CD4-positive, alpha-beta T cell treated with Interleukin-10 for 1 hour (primary cell): Measurements from ENCODE around the gene PANX2.

Experiments used
- DNase-seq: peaks from one replicate; pipeline ENCODE4 v3.0.0-alpha.2; 2020

PANX2 gene

DNA sequence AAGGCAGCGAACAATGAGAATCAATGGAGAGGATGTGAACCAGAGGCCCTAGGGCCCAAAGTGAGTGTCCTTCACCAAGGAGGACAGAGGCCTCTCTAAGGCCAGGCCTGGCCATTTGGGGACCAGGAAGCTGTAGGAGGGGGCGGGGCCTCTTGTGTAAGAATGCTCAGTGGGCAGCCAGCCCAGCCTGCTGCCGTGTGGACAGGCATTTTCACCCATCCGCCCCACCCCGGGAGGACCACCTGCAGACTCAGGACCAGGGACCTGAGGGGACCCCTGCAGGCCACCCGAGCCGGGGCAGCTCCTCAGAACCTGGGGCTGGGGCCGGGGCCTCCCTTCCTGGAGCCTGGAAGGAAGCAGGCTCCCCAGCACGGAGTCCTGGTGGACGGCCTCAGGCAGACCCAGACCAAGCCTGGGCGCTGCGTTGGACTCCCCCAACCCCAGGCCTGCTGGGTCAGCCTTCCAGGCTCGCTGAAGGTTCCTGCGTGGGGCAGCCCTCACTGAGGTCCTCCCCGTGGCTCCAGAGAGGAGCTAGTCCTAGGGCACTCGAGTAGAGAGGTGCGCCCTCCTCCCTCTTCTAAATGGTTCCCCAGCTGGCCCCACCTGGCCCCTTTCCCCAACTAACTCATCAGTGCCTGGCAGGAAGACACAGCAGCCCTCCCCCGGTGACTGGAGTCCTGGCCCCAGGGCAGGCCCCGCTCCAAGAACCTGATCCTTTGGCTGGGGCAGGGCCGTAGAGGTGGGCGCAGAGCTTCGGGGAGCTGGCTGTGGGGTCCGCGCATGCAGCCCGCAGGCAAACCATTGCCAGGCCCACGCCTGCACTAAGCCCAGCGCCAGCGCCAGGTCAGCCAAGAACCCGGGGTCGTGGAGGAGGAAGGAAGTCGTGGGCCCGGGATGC lies 13.7 kb downstream of the PANX2 start:
- no peak for DNase-seq

GRCh38 chr22:50184902-50185374 lies 14.4 kb downstream of the PANX2 start:
- DNase-seq: no peak

DNA sequence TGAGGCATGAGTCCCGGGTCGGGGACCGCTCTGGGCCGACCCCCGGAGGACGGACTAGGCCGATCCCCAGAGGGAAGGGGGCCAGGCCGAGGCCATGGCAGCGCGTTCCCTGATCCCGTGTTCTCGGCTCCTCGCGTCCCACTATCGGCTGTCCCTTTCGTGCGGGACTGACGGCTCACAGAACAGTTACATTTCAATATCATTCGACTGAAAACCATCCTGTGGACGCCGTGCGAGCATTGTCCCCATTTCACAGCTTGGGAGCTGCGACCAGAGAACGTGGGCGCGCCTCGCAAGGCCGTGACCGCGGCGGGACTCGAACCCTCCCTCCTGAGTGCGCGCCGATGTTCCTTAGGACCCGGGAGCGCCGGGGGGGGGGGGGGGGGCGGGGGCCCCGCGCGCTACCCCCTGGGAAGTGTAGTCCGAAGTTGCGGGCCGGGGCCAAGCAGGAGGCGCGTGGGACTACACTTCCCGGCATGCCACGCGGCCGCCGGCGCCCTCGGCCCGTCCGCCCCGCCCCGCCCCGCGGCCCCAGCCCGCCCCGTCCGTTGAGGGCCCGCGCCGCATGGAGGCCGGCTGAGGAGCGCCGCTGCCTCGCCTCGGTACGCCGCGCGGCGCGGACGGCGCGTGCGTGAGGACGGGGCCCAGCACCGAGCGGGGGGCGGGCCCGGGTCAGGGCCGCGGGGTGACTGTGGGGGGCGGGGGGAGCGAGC lies 15.0 kb downstream of the PANX2 start, which contains the start of gene TRABD:
Gene TRABD, plus strand, starts transcription at position 539 of the 713 bp plus-strand sequence. CDS start 7,148 bp downstream, outside the sequence.
- peak; percentile 91 for DNase-seq

DNA sequence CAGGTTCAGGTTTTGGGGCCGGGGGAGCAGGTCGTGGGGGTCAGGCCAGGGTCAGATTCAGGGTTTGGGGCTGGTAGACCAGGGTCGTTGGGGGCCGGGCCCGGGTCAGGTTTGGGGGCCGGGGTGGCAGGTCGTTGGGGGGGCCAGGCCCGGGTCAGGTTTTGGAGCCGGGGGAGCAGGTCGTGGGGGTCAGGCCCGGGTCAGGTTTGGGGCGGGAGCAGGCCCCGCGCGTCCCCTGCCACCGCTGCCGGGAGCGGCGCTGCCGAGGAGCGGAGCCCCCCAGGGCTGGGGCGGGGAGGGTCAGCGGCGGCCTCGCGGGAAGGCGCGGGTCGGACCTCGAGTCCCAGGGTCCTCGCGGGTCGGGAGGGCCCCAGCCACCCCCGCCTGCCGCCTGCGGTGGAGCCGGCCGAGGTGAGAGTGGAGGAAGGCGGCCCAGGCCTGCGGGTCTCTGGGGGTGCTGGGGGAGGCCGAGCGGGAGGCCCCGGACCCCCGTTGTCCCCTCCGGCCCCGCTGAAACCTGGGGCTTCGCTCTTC lies 15.7 kb downstream of the PANX2 start:
- DNase-seq: no peak

DNA sequence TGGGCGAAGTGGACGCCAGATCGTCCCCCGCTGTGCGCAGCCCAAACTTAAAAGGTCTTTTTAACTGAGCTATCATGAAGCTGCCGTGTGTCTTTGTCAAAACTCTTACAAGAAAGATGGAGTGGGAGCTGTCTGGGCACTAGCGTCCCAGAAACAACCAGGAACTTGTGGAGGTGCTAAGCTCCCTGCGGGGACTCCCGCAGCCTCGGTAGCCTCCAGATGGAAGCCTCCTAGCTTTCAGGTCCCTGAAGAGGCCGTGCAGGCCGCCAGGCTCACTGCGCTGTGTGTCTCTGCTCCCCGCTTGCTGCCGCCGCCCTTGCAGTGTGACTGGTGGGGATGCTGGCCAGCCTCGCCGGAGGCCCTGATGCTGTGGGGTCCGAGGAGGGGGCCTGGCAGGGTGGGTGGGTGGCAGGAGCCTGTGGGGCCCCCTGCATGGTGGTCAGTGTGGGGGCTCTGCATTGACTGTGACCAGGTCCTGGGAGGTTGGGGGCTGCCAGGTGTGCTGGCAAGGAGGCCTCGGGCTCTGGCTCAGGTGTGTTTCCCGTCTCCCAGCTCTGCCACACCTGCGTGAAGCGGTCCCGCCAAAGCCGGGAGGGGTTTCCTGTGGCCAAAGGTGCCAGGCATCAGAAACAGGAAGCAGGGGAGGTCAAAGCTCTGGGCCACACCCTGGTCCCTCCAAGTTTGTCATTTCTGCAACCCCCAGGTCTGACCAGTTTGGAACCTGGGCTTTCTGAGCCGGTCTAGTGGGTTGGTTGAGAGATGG lies 16.4 kb downstream of the PANX2 start:
- peak; percentile 41 for DNase-seq

DNA sequence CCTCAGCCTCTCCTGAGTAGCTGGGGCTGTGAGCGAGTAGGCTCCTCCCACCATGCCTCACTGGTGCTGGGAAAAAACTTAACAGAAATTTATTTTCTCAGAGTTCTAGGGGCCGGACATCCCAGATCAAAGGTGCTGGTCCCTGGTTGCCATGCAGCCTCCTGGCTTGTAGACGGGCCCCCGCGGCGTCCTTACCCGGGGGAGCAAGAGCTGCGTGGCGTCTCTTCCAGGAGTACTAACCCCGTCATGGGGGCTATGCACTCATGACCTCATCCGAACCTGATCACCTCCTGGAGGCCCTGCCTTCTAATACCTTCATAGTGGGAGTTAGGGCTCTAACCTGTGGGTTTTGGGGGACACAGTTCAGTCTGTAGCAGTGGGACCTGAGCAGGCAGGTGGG lies 17.8 kb downstream of the PANX2 start:
- no peak for DNase-seq

GRCh38 chr22:50189184-50189848 lies 18.8 kb downstream of the PANX2 start:
- no peak for DNase-seq

- DNase-seq: no peak
Measured at GRCh38 chr22:50189849-50190181, 19.3 kb downstream of the PANX2 start.

- peak; percentile 88 for DNase-seq
Measured at GRCh38 chr22:50190182-50190940, 19.8 kb downstream of the PANX2 start.

GRCh38 chr22:50190941-50191741 lies 20.6 kb downstream of the PANX2 start:
- DNase-seq: peak; percentile 81

- DNase-seq: peak; percentile 65
Measured at GRCh38 chr22:50192436-50193204, 22.1 kb downstream of the PANX2 start.

- no peak for DNase-seq
Measured at GRCh38 chr22:50193621-50194020, 23.1 kb downstream of the PANX2 start.

- DNase-seq: no peak
Measured at GRCh38 chr22:50194037-50194805, 23.7 kb downstream of the PANX2 start.

GRCh38 chr22:50196256-50196655 lies 25.7 kb downstream of the PANX2 start:
- DNase-seq: no peak

DNA sequence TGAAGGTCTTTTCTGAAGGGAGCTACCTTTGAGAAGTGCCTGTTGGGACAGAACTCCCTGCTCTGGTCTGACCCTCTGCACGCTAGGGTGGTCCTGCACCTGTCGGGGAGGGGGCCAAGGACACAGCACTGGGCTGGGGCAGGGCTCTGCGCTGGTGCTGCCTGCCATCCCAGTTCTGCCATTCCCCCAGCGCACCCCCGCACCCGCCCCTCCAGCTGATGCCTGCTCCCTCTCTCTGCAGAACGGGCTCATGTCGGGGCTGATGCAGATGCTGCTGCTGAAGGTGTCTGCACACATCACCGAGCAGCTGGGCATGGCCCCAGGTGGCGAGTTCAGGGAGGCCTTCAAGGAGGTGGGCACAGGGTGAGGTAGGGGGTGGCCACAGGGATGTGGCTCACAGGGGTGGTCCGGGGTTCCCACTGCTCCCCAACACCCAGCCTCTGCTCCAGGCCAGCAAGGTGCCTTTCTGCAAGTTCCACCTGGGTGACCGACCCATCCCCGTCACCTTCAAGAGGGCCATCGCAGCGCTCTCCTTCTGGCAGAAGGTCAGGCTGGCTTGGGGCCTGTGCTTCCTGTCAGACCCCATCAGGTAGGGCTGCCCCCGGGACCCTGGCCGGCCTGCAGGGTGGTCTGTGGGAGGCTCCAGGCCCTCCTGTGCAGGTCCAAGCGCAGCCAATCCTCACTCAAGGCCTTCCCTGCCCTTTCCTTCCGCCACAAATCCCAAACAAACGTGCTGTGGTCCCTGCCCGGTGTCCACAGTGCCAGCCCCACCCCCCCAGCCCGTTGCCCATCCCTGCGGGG lies 26.7 kb downstream of the PANX2 start:
- DNase-seq: no peak

DNA sequence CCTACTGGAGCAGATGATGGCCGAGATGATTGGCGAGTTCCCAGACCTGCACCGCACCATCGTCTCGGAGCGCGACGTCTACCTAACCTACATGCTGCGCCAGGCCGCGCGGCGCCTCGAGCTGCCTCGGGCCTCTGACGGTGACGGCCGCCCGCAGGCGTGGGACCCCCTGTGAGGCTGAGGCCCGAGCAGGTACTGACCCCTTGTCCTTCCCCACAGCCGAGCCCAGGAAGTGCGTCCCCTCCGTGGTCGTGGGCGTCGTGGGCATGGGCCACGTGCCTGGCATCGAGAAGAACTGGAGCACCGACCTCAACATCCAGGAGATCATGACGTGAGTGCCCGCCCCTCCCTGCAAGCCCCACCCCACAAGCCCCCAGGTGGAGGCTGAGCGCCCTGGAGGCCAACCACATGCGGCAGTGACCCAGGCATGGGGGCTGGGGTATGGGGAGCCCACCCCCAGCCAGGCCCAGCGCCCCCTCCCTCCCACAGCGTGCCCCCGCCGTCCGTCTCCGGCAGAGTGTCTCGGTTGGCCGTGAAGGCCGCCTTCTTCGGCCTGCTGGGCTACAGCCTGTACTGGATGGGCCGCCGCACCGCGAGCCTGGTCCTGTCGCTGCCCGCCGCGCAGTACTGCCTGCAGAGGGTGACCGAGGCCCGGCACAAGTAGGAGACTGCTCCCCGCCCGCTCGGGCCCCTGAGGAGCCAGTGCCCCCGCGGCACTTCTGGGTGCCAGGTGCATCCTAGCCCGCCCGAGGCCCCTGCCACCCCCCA lies 27.5 kb downstream of the PANX2 start:
- DNase-seq: no peak

DNA sequence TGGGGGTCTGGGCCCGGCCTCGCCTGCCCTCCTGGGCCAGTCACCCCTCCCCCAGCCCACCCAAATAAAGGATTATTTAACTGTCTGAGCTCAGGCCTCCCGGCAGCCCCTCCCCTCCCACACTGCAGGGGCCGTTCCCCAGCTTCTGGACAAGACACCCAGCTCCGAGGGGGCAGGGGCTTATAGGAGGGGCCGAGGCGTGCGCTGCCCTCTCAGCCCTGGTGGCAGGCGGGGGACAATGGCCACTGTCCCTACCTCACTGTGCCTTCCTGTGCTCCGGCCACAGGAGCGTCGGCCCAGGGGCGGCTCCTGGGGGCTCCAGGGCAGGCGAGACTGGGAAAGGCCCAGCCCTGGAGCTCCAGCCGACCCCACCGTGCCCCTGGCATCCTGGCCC lies 28.1 kb downstream of the PANX2 start:
- DNase-seq: no peak
